ENCODE data around the gene TIGD1.
"Not testable (repeated sequence)": the region's sequence is repeated elsewhere in the genome, so short reads cannot be mapped to it uniquely, and the experiment has no call there.

TIGD1 gene

GRCh38 chr2:232550354-232551249, at the start of gene TIGD1, which contains the start of gene EIF4E2:
TIGD1 (minus strand) TSS chr2:232550557; CDS start chr2:232549882, 675 bp downstream.
EIF4E2 (plus strand) TSS chr2:232550689; CDS start chr2:232550725, 36 bp downstream.
- peak; percentile 94 for DNase-seq

- no peak for DNase-seq
Observed at GRCh38 chr2:232598293-232598692, 47.9 kb upstream of the TIGD1 start.

GRCh38 chr2:232597362-232598079, 47.2 kb upstream of the TIGD1 start:
- no peak for DNase-seq

- no peak for DNase-seq
Observed at GRCh38 chr2:232593982-232594381, 43.6 kb upstream of the TIGD1 start.

GRCh38 chr2:232592772-232593395, 42.5 kb upstream of the TIGD1 start:
- no peak for DNase-seq

GRCh38 chr2:232588680-232589585, 38.6 kb upstream of the TIGD1 start:
- DNase-seq, result no peak

GRCh38 chr2:232588031-232588430, 37.7 kb upstream of the TIGD1 start:
- DNase-seq, result no peak

GRCh38 chr2:232587512-232587911, 37.2 kb upstream of the TIGD1 start:
- DNase-seq, result peak; percentile 56

GRCh38 chr2:232586943-232587505, 36.7 kb upstream of the TIGD1 start:
- DNase-seq, result peak; percentile 11

- no peak for DNase-seq
Observed at GRCh38 chr2:232584238-232584637, 33.9 kb upstream of the TIGD1 start.

- no peak for DNase-seq
Observed at GRCh38 chr2:232581725-232582124, 31.4 kb upstream of the TIGD1 start.

- no peak for DNase-seq
Observed at GRCh38 chr2:232580648-232580981, 30.3 kb upstream of the TIGD1 start.

- no peak for DNase-seq
Observed at GRCh38 chr2:232578626-232579025, 28.3 kb upstream of the TIGD1 start.

GRCh38 chr2:232577841-232578240, 27.5 kb upstream of the TIGD1 start:
- DNase-seq, result no peak

- DNase-seq, result no peak
Observed at GRCh38 chr2:232576995-232577394, 26.6 kb upstream of the TIGD1 start.

GRCh38 chr2:232575404-232575746, 25.0 kb upstream of the TIGD1 start:
- DNase-seq, result no peak

GRCh38 chr2:232574674-232575403, 24.5 kb upstream of the TIGD1 start:
- DNase-seq, result no peak

GRCh38 chr2:232573771-232574435, 23.5 kb upstream of the TIGD1 start:
- DNase-seq, result no peak

- no peak for DNase-seq
Observed at GRCh38 chr2:232573042-232573441, 22.7 kb upstream of the TIGD1 start.

- DNase-seq, result no peak
Observed at GRCh38 chr2:232571026-232571474, 20.7 kb upstream of the TIGD1 start.

GRCh38 chr2:232570481-232570880, 20.1 kb upstream of the TIGD1 start:
- not testable (repeated sequence) for DNase-seq

Measured in inflammatory macrophage treated with lipopolysaccharide for 4 hours (primary cell).